SK-N-SH (cell line): ENCODE data around the gene TANK.

Experiments
- CHD2 ChIP-seq: fragments of 150-350 bp; IDR thresholded peaks from 2 replicates; pipeline ENCODE4 v1.6.1; 2018; ENCODE audit warnings: low read length; ENCODE audit not compliant: partially characterized antibody
- EP300 ChIP-seq, 2 experiments: IDR thresholded peaks; 2 replicates each; pipeline versions ENCODE4 v1.4.0 to v1.6.1; 2012; ENCODE audit warnings: borderline replicate concordance in 1 of 2, low read depth in 1 of 2, low read length in 1 of 2
- FOXM1 ChIP-seq: IDR thresholded peaks from 2 replicates; pipeline ENCODE4 v1.4.0; 2012; ENCODE audit warnings: low read depth, mild to moderate bottlenecking
- NRF1 ChIP-seq: IDR thresholded peaks from 2 replicates; pipeline ENCODE4 v1.6.1; 2012; ENCODE audit warnings: low read depth, mild to moderate bottlenecking, low read length
- RAD21 ChIP-seq: IDR thresholded peaks from 2 replicates; pipeline ENCODE4 v1.6.1; 2012; ENCODE audit warnings: mild to moderate bottlenecking, low read length
- TAF1 ChIP-seq: IDR thresholded peaks from 2 replicates; pipeline ENCODE4 v1.6.1; 2012; ENCODE audit warnings: low read depth, mild to moderate bottlenecking, low read length, moderate library complexity, borderline replicate concordance
- TEAD4 ChIP-seq: IDR thresholded peaks from 2 replicates; pipeline ENCODE4 v1.4.0; 2012; ENCODE audit warnings: mild to moderate bottlenecking, borderline replicate concordance; ENCODE audit not compliant: insufficient read depth
- YY1 ChIP-seq: IDR thresholded peaks from 2 replicates; pipeline ENCODE4 v1.4.0; 2012; ENCODE audit warnings: low read depth, mild to moderate bottlenecking
- TF ChIP-seq, protein P1 (sequence below): fragments of 200-600 bp; sonication (generic); IDR thresholded peaks from 2 replicates; pipeline ENCODE4 v1.6.1; 2017; ENCODE audit warnings: antibody characterized with exemption, mild to moderate bottlenecking, moderate library complexity
- TF ChIP-seq, protein P2 (sequence below): IDR thresholded peaks from 2 replicates; pipeline ENCODE4 v1.6.1; 2012; ENCODE audit warnings: mild to moderate bottlenecking, low read depth, low read length, moderate library complexity

- TF ChIP-seq EP300 (IDR thresholded peaks at IDR 0.05; ENCODE audit: borderline replicate concordance in 1 of 2, low read depth in 1 of 2, low read length in 1 of 2) (no peak), FOXM1 (no peak), YY1 (no peak), RAD21 (no peak), TAF1 (no peak), NRF1 (no peak), TEAD4 (no peak), CHD2 (no peak)
- TF ChIP-seq, protein P1, sequence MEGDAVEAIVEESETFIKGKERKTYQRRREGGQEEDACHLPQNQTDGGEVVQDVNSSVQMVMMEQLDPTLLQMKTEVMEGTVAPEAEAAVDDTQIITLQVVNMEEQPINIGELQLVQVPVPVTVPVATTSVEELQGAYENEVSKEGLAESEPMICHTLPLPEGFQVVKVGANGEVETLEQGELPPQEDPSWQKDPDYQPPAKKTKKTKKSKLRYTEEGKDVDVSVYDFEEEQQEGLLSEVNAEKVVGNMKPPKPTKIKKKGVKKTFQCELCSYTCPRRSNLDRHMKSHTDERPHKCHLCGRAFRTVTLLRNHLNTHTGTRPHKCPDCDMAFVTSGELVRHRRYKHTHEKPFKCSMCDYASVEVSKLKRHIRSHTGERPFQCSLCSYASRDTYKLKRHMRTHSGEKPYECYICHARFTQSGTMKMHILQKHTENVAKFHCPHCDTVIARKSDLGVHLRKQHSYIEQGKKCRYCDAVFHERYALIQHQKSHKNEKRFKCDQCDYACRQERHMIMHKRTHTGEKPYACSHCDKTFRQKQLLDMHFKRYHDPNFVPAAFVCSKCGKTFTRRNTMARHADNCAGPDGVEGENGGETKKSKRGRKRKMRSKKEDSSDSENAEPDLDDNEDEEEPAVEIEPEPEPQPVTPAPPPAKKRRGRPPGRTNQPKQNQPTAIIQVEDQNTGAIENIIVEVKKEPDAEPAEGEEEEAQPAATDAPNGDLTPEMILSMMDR, result no peak
- TF ChIP-seq, protein P2, sequence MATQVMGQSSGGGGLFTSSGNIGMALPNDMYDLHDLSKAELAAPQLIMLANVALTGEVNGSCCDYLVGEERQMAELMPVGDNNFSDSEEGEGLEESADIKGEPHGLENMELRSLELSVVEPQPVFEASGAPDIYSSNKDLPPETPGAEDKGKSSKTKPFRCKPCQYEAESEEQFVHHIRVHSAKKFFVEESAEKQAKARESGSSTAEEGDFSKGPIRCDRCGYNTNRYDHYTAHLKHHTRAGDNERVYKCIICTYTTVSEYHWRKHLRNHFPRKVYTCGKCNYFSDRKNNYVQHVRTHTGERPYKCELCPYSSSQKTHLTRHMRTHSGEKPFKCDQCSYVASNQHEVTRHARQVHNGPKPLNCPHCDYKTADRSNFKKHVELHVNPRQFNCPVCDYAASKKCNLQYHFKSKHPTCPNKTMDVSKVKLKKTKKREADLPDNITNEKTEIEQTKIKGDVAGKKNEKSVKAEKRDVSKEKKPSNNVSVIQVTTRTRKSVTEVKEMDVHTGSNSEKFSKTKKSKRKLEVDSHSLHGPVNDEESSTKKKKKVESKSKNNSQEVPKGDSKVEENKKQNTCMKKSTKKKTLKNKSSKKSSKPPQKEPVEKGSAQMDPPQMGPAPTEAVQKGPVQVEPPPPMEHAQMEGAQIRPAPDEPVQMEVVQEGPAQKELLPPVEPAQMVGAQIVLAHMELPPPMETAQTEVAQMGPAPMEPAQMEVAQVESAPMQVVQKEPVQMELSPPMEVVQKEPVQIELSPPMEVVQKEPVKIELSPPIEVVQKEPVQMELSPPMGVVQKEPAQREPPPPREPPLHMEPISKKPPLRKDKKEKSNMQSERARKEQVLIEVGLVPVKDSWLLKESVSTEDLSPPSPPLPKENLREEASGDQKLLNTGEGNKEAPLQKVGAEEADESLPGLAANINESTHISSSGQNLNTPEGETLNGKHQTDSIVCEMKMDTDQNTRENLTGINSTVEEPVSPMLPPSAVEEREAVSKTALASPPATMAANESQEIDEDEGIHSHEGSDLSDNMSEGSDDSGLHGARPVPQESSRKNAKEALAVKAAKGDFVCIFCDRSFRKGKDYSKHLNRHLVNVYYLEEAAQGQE, result no peak
These were observed 3.9 kb downstream of the TANK start for GRCh38 chr2:161164161-161164560.
